GM21529 (cell line): ENCODE results near the gene C11orf24.

Source experiments
- ATAC-seq: cut with Tn5 transposase; IDR thresholded peaks from one replicate; pipeline ENCODE4 v1.9.1; 2021; ENCODE audit not compliant: unreplicated experiment

Gene C11orf24

DNA sequence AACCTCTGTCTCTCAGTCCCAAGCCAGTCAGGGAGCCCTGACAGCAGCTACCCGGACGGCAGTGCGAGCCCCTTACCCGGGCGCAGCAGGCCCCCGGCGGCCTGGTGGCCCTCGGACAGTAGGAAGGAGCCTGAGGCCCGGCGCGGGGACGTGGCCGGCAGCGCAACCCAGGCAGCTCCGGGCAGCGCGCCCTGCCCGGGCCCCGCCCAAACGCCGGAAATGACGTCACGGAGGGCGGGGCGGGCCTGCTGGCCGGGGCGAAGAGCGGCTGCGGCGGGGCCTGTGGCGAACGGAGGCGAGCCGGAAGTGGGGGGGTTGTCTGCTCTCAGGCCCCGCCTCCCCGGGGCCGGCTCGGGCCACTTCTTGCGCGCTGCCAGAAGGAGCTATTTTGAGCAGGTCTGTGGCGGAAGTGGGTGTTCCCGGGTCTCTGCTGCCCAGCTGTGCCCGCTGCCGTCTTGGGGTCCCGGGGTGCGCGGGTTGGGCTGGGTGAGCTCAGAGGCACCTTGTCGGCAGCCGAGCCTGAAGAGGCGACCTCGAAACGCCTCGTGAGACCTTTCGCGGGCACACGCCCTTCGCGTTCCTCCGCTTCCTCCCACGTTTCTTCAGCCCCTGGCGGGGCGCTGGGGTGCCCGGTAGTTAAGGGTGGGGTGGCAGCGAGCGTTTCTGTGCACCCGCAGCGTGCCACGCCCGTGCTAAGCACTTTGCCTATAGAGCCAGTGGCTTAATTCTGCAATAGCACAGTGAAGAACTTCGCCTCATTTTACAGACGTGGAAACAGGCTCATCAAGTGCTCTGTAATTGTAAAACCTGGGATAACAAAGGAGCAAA lies at the start of gene C11orf24:
Gene C11orf24, minus strand, starts transcription at position 193 of the 828 bp plus-strand sequence. CDS start 8,206 bp downstream, outside the sequence.
- ATAC-seq = peak; percentile 75

GRCh38 chr11:68317147-68317785 lies 45.5 kb upstream of the C11orf24 start:
- ATAC-seq = no peak

- no peak for ATAC-seq
Observed at GRCh38 chr11:68315171-68315920, 43.6 kb upstream of the C11orf24 start.

DNA sequence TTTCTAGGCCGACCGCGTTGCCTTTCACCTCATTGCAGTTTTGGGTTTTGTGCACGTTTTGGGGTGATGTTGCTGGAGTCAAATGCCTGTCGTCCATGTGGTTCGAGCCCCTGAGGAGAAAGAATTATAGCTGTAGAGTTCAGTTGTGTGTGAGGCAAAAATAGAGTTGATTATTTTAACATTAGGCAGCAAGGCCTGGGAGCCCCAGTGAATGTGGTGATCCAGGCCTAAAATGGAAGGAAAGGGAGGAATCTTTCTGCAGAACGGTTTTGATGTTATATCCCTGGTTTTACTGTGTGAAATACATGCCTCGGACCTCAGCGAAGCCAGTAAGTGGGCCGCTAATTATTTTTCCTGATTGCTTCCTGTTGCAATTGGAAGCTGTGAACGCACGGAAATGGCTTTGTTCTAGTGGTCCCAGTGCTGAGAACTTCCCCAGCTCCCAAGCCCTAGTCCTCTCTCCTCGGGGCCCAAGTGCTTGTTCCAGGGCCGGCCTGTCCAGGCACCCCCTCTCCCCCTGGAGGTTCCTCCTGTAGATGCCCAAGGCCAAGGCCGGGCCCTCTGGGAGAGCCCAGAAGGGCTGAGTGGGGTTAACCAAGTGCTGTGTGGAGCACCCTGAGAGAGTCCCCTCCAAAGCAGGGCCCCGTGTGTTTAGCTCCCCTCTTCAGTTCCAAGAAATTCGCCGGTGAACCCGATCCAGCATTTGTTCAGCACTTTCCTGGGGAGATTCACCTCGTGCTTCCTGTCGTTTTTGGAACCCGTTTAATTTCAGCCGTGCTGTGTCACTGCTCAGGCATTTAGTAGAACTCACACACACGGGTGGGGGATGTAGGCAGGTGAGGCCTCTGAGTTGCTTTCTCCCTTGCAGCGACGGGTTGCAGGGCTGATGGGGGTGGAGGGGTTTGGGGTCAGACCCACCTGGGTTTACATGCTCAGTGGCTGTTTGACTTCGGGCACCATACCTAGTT lies 42.7 kb upstream of the C11orf24 start:
- ATAC-seq = no peak

- no peak for ATAC-seq
Observed at GRCh38 chr11:68313574-68314202, 41.9 kb upstream of the C11orf24 start.

DNA sequence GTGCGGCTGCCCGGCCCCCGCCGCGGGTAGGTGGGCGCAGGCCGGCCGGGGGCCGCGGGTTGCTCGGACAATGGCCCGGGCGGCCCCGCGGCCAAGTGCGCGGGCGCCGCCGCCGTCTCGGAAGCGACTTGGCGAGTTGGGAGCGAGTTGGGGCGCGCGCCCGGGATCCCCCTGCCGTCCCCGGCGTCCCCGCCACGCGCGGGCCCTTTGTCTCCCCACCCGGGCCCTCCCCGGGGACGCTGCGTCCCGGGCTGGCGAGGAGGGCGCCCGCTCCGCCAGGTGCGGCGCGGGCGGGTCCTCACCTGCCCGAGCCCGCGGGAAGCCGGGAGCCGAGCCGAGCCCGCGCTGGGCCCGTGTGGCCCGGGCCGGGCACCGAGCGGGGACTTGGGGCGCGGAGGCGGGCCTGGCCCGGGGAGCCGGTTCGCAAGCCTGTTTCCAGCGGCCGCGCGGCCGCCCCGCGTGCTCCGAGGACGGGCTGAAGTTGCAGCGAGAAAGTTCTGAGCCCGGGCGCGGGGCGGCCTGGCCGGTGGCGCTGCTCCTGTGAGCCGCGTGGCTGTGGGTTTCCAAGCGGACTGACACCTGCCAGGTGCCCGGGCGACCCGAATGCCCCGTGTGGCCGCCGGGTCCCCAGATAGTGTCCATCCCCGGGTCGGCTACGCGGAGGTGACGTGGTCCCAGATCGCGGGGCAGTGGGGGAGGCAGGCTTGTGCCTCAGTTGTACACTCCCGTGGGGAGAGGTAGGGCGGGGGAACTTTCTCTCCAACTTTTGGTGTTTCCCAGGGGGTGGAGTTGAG lies 41.2 kb upstream of the C11orf24 start:
- ATAC-seq = no peak

DNA sequence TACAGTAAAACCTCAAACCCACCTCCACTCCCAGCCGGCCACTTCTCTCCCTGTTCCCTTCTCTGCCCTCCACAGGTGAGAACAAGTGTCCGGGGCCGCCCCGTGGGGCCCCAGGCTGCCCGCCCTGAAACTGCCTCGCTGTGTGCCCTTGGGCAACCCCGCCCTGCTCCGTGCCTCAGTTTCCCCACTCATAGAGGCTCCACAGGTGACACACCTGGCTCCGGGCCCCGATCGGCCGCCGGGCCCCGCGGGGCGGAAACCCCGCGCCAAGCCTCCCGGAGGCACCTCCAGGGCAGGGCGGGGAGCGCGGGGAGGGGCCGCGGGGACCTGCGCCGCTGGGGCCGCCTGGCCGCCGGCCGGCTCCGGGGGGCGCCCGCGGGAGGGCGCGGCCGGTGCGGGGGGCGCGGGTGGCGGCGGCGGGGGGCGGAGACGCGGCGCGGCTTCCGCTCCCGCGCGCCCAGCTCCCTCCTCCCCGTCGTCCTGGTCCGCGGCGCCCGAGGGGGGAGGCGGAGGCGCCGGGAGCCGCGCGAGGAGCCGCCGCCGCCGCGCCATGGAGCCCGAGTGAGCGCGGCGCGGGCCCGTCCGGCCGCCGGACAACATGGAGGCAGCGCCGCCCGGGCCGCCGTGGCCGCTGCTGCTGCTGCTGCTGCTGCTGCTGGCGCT lies 40.5 kb upstream of the C11orf24 start, which contains the start of gene LRP5:
Gene LRP5, plus strand, starts transcription at position 475 of the 663 bp plus-strand sequence. Its CDS starts 124 bp downstream, at position 599.
- ATAC-seq = no peak

DNA sequence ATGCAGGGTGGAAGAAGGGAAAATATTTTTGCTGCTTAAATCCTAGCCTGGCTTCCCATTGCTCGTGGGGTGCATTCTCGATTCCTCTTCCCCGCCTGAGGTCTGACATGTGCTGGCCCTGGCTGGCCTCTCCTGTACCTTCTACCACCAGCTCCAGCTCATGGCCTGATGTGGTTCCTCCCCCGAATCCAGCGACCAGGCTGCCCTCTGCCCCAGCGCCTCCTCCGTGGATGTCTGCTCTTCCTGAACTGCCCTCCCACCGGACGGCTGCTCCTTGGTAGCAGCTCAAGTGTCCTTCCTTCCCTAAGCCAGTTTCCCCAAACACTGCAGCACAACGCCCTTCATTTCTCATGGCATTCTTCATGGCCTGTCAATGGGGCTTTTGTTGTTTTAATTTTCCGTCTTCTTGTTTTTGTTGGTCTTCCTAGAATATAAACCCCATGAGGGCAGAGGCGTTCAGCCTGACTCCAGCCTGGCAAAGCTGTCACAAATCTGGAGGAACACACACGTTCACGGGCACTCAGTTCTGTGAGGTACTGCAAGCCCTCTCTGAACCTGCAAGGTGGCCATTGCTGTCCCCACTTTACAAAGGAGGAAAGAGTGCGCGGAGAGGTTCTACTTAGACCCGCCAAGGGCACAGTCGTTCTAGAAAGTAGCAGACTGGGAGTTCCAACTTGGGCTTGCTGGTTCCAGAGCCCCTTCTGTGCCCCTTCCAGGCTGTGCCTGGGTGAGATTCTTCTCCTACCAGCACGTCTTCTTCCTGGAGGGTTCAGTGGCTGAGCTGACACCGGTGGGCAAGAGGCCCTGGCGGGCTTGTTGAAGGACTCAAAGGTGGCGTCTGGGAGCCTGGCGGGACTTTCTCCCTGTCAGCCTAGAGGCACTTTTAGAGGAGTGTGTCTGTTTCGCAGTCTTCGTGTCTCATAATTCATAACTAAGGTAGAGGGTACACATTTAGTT lies 39.7 kb upstream of the C11orf24 start:
- no peak for ATAC-seq

DNA sequence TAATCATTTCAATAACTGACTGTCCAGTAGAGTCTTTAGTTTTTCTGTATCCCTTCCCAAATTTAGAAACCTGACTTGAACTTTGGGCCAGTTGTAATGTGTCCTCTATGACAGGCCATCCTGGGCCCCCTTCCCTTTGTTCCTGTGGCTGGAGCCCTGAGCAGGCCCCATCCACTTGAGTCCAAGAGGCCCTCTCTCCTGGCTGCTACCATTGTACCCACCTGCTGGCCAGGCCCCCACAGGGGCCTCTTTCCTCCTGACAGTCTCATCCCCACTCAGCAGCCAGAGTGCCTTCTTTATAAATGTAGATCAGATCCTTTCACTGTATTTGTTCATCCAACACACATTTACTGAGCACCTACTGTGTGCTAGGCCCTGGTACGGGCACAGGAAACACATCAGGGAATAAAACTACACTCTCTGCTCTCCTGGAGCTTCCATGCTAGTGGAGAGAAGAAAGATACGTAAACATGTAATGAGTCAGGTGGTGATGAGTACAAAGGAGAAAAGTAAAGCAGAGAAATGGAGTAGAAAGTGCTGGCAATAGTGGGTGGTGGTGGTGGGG lies 37.9 kb upstream of the C11orf24 start:
- no peak for ATAC-seq

DNA sequence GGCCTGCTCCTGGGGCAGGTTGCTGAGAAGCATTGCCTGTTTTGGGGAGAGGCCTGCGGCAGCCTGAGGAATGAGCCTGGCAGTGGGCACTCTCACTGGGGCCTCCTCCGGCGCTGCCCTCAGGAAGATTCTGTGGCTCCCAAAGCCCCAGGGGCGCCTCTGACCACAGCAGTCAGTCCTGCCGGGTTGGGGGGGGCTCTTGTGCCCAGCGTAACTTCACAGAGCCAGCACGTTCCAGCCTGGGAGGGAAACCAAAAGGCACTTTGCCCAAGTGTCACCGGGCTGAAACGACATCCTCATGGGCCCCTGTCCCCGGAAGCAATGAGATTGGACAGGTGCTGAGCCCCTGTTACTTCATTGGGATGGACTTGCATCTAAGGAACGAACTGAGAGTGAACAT lies 36.3 kb upstream of the C11orf24 start:
- ATAC-seq = no peak

- ATAC-seq = no peak
Observed at GRCh38 chr11:68306636-68307035, 34.9 kb upstream of the C11orf24 start.

DNA sequence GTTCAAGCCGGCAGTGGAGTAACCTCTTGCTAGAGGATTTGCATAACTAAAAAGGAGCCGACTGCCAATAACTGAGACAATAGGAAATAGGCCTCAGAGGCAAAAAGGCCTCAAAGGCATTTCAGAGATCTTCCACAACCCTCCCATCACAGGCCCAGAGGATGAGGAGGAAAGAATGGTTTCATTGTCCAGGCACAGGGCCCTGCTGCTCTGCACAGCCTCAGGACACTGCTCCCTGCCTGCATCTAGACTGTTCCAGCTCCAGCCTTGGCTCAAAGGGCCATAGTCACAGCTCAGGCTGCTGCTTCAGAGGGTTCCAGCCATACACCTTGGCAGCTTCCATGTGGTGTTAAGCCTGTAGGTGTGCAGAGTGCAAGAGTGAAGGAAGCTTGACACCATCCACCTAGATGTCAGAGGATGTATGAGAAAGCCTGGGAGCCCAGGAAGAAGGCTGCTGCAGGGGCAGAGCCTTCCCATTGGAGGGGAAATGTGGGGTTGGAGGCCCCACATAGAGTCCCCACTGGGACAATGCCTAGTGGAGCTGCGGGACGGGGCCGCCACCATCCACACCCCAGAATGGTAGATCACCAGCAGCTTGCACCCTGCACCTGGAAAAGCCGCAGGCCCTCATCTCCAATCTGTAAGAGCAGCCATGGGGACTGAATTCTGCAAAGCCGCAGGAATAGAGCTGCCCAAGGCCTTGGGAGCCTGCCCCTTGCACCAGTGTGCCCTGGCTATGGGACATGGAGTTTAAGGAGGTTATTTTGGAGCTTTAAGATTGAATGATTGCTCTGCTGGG lies 32.4 kb upstream of the C11orf24 start:
- no peak for ATAC-seq

DNA sequence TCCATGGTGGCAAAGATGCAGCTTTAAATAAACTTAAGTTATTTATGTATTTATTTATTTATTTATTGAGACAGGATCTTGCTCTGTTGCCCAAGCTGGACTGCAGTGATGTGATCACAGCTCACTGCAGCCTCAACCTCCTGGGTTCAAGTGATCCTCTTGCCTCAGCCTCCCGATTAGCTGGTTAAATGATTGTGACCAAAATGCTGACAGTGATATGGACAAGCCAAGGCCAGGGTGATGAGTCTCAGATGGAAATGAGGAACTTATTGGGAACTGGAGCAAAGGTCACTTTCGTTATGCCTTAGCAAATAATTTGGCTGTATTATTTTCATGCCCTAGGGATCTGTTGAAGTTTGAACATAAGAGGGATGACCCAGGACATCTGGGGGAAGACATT lies 31.3 kb upstream of the C11orf24 start:
- no peak for ATAC-seq

DNA sequence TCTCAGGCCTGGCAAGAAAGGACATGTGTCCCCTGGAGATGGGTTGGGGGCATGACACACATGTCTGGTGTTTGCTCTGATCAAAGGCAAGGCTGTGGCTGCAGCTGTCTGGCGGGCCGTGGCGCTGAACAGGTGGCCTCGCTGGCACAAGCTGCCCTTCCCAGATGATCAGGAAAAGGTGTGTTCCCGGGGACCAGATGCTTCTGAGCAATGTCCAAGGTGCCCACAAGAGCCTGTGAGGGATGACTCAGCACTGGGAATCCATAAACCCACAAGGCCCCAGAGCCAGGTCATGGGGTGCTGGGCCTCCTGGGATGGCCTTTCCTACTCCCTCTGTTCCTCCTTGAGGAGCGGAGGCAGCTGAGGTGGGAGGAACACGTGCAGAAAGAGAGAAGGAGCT lies 30.9 kb upstream of the C11orf24 start:
- ATAC-seq = no peak

- ATAC-seq = no peak
Observed at GRCh38 chr11:68302256-68302655, 30.5 kb upstream of the C11orf24 start.

DNA sequence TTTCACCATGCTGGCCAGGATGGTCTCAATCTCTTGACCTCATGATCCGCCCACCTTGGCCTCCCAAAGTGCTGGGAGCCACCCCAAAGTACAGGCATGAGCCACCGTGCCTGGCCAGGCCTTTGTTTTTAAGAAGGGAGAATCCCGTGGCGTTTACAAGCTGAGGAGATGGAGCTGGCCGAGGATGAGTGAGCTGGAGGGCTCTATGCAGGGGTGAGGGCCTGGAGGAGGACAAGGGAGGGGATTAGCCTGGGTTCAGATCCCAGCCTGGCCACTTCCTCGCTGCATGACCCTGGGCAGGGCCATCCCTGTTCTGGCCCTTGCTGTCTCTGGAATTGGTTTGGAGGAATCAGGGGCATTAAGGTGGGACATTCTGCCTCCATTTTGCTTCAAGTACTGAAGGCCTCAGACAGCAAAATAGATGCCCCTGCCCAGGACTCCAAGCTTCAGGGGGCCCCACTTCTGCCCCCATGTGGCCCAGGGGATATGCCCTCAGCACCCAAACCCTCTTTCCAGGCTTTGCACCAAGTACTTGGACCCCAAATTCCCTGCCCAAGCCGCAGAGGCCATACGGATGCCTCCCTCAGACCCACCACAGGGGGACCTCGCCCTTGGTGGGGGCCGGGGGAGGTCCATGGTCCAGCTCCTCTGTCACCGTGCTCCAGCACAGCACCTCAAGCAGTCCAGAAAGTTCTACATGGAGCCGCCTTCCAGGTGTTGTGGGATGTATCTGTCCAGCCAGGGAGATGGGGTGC lies 28.5 kb upstream of the C11orf24 start:
- no peak for ATAC-seq
